ENCODE data around the gene SLC22A6.
A peak's percentile ranks its signal among the peaks of the same experiment; 100 is the strongest.

Gene SLC22A6

DNA sequence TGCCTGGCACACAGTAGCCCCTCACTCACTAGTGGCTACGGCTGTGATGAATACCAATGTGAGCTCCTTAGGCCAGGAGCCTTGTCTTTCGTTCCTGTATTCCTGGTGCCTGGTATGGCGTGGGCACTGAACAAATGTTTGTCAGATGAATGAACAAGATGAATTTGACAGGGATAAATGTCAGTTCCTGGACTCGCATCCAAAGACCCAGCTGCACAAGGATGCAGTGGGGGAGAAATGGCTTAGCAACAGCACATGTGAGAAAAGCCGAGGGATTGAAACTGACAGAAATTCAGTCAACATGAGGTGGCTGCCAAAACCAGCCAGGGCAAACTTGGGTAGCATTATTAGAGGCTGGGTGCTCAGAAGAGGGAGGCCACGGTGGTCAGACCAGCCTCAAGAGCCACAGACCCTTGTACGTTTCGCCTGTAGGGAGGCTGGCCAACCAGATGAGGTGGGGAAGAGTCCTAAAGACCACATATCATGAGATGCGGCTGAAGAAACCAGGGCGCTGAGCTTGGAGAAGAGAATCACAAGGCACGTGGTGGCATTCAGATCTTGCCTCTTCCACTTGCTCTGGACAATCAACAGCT lies 38.6 kb upstream of the SLC22A6 start:
- TF ChIP-seq TCF12 (IDR thresholded peaks at IDR 0.05; ENCODE audit: low read depth) (no peak), TEAD4 (IDR thresholded peaks at IDR 0.05) (no peak), EP300 (IDR thresholded peaks at IDR 0.05; ENCODE audit: borderline replicate concordance) (no peak), FOXM1 (IDR thresholded peaks at IDR 0.05; ENCODE audit: borderline replicate concordance, low read depth) (no peak), TAF1 (IDR thresholded peaks at IDR 0.05; ENCODE audit: low read depth) (no peak), RAD21 (IDR thresholded peaks at IDR 0.05; ENCODE audit: low read depth) (no peak), CREB1 (IDR thresholded peaks at IDR 0.05; ENCODE audit: low read depth) (no peak), ZBTB7A (IDR thresholded peaks at IDR 0.05; ENCODE audit: low read depth) (no peak)
- TF ChIP-seq, protein P1, sequence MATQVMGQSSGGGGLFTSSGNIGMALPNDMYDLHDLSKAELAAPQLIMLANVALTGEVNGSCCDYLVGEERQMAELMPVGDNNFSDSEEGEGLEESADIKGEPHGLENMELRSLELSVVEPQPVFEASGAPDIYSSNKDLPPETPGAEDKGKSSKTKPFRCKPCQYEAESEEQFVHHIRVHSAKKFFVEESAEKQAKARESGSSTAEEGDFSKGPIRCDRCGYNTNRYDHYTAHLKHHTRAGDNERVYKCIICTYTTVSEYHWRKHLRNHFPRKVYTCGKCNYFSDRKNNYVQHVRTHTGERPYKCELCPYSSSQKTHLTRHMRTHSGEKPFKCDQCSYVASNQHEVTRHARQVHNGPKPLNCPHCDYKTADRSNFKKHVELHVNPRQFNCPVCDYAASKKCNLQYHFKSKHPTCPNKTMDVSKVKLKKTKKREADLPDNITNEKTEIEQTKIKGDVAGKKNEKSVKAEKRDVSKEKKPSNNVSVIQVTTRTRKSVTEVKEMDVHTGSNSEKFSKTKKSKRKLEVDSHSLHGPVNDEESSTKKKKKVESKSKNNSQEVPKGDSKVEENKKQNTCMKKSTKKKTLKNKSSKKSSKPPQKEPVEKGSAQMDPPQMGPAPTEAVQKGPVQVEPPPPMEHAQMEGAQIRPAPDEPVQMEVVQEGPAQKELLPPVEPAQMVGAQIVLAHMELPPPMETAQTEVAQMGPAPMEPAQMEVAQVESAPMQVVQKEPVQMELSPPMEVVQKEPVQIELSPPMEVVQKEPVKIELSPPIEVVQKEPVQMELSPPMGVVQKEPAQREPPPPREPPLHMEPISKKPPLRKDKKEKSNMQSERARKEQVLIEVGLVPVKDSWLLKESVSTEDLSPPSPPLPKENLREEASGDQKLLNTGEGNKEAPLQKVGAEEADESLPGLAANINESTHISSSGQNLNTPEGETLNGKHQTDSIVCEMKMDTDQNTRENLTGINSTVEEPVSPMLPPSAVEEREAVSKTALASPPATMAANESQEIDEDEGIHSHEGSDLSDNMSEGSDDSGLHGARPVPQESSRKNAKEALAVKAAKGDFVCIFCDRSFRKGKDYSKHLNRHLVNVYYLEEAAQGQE (IDR thresholded peaks at IDR 0.05; ENCODE audit: low read depth), result no peak
- TF ChIP-seq, protein P2, sequence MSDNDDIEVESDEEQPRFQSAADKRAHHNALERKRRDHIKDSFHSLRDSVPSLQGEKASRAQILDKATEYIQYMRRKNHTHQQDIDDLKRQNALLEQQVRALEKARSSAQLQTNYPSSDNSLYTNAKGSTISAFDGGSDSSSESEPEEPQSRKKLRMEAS (IDR thresholded peaks at IDR 0.05), result no peak

GRCh38 chr11:63022441-63022840 lies 37.7 kb upstream of the SLC22A6 start:
- TF ChIP-seq EP300 (IDR thresholded peaks at IDR 0.05; ENCODE audit: borderline replicate concordance), result no peak
- TF ChIP-seq TCF12 (IDR thresholded peaks at IDR 0.05; ENCODE audit: low read depth), result no peak
- TF ChIP-seq TEAD4 (IDR thresholded peaks at IDR 0.05), result no peak
- TF ChIP-seq CREB1 (IDR thresholded peaks at IDR 0.05; ENCODE audit: low read depth), result no peak
- TF ChIP-seq CEBPB (IDR thresholded peaks at IDR 0.05), result no peak
- TF ChIP-seq, protein P2 (IDR thresholded peaks at IDR 0.05), result no peak
- TF ChIP-seq EGR1 (IDR thresholded peaks at IDR 0.05), result no peak
- no peak for TF ChIP-seq YY1 (IDR thresholded peaks at IDR 0.05; ENCODE audit: low read depth)
- TF ChIP-seq, protein P1 (IDR thresholded peaks at IDR 0.05; ENCODE audit: low read depth), result no peak
- no peak for TF ChIP-seq FOXM1 (IDR thresholded peaks at IDR 0.05; ENCODE audit: borderline replicate concordance, low read depth)

DNA sequence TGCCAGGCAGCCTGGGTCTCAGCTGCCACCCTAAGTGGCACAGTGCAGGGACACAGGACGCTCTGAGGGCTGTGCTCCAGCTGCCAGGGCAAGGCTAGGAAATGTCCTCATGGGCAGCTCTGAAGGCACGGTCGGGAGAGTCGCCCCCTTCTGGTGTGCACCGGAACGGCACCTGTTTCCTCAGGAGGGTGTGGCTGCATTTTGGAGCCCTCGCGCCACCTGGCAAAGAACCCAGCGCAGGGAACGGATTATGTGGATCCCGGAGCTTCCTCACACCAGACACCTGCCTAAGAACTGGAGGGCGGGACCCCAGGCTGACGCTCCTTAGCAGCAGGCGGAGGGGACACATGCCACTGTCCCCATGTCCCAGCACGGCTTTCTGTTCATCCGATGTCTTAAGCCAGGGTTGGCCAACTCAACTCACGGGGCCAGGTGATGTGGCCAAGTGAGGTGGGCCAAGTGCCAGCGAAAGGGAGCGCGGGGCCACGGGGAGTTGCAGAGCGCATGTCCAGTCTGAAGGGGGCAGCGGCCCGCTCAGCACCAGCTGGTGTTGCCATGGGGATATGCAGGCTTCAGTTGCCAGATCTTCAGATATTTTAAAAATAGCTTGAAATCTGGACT lies 36.0 kb upstream of the SLC22A6 start:
- TF ChIP-seq RAD21 (IDR thresholded peaks at IDR 0.05; ENCODE audit: low read depth) (peak; percentile 39; the same call in 1 of the 2 replicates), TCF12 (IDR thresholded peaks at IDR 0.05; ENCODE audit: low read depth) (no peak)

DNA sequence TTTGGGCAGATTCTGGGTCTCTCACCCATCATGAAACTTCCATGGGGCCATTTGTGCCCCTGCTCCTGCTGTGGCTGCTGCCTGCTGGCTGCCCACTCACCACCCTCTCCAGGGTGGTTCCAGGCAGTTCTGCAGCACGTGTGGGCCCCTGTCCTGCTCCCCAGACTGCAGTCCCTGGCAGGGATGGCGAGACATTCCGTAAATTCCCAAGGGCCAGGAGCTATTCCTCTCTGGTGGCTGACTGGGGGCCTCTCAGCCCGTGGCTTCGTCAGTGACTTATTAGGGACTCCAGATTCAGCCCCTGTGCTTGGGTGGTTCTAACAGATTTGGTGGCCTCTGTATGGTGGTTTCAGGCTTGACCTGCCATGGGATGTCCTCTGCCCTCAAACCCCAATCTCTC lies 34.7 kb upstream of the SLC22A6 start:
- TF ChIP-seq, protein P2 (IDR thresholded peaks at IDR 0.05), result no peak
- TF ChIP-seq TEAD4 (IDR thresholded peaks at IDR 0.05) (no peak), RAD21 (IDR thresholded peaks at IDR 0.05; ENCODE audit: low read depth) (no peak), EGR1 (IDR thresholded peaks at IDR 0.05) (no peak), YY1 (IDR thresholded peaks at IDR 0.05; ENCODE audit: low read depth) (no peak), USF1 (IDR thresholded peaks at IDR 0.05) (no peak), ZBTB7A (IDR thresholded peaks at IDR 0.05; ENCODE audit: low read depth) (no peak), FOXM1 (IDR thresholded peaks at IDR 0.05; ENCODE audit: borderline replicate concordance, low read depth) (no peak), EP300 (IDR thresholded peaks at IDR 0.05; ENCODE audit: borderline replicate concordance) (no peak), NFIC (IDR thresholded peaks at IDR 0.05) (no peak), TAF1 (IDR thresholded peaks at IDR 0.05; ENCODE audit: low read depth) (no peak)
- TF ChIP-seq, protein P1 (IDR thresholded peaks at IDR 0.05; ENCODE audit: low read depth), result no peak
